MM.1S (cell line): ENCODE results near the gene ZNF451.

ENCODE experiments used
- DNase-seq: peaks from one replicate; pipeline ENCODE4 v3.0.0-alpha.2; 2015
- H2AFZ ChIP-seq: fragments of 300-600 bp; sonication (generic); 2 replicates; pipeline ENCODE4 v1.6.0; 2016; ENCODE audit warnings: antibody characterized with exemption, low read length
- H3F3A ChIP-seq: fragments of 300-600 bp; sonication (generic); 2 replicates; pipeline ENCODE4 v1.6.1; 2016; ENCODE audit warnings: mild to moderate bottlenecking, antibody characterized with exemption, low read length, moderate library complexity, mixed read lengths; ENCODE audit not compliant: insufficient read depth
- H3K27ac ChIP-seq: fragments of 300-600 bp; sonication (generic); 2 replicates; pipeline ENCODE4 v1.5.1; 2016; ENCODE audit warnings: mild to moderate bottlenecking, low read length
- H3K27me3 ChIP-seq: fragments of 300-600 bp; sonication (generic); replicated peaks from 2 replicates; pipeline ENCODE4 v1.6.0; 2016; ENCODE audit warnings: low read length; ENCODE audit not compliant: insufficient read depth
- H3K36me3 ChIP-seq: fragments of 300-600 bp; sonication (generic); replicated peaks from 2 replicates; pipeline ENCODE4 v1.6.1; 2016; ENCODE audit warnings: mild to moderate bottlenecking, low read length, mixed read lengths; ENCODE audit not compliant: insufficient read depth
- H3K4me1 ChIP-seq: fragments of 300-600 bp; sonication (generic); 2 replicates; pipeline ENCODE4 v1.6.1; 2016; ENCODE audit warnings: low read length, mixed read lengths
- H3K4me2 ChIP-seq: fragments of 300-600 bp; sonication (generic); 2 replicates; pipeline ENCODE4 v1.6.0; 2016; ENCODE audit warnings: low read depth, low read length
- H3K4me3 ChIP-seq: fragments of 300-600 bp; sonication (generic); 2 replicates; pipeline ENCODE4 v1.5.1; 2016; ENCODE audit warnings: low read length, mixed read lengths
- H3K79me2 ChIP-seq: fragments of 300-600 bp; sonication (generic); 2 replicates; pipeline ENCODE4 v1.6.1; 2016; ENCODE audit warnings: mixed run types, low read length, mixed read lengths
- H3K9ac ChIP-seq: fragments of 300-600 bp; sonication (generic); 2 replicates; pipeline ENCODE4 v1.6.1; 2016; ENCODE audit warnings: low read length, mixed read lengths
- H3K9me2 ChIP-seq: fragments of 300-600 bp; sonication (generic); replicated peaks from 2 replicates; pipeline ENCODE4 v1.6.1; 2016; ENCODE audit warnings: mild to moderate bottlenecking, low read length, mixed read lengths; ENCODE audit not compliant: insufficient read depth
- H3K9me3 ChIP-seq: fragments of 300-600 bp; sonication (generic); replicated peaks from 2 replicates; pipeline ENCODE4 v1.6.1; 2016; ENCODE audit warnings: mild to moderate bottlenecking, low read length, mixed read lengths; ENCODE audit not compliant: insufficient read depth
- H4K20me1 ChIP-seq: fragments of 300-600 bp; sonication (generic); 2 replicates; pipeline ENCODE4 v1.6.1; 2016; ENCODE audit warnings: mild to moderate bottlenecking, low read length, moderate library complexity, mixed read lengths; ENCODE audit not compliant: insufficient read depth
- CTCF ChIP-seq: fragments of 300-600 bp; sonication (generic); IDR thresholded peaks from 2 replicates; pipeline ENCODE4 v1.5.1; 2016; ENCODE audit warnings: antibody characterized with exemption, low read length, mixed read lengths
- EZH2 ChIP-seq: fragments of 300-600 bp; sonication (generic); optimal IDR thresholded peaks from 2 replicates; pipeline ENCODE3; 2017; ENCODE audit warnings: low read depth, mild to moderate bottlenecking, antibody characterized with exemption, low read length, mixed read lengths
- EZH2phosphoT487 ChIP-seq: fragments of 300-600 bp; sonication (generic); IDR thresholded peaks from 2 replicates; pipeline ENCODE4 v1.6.1; 2018; ENCODE audit warnings: antibody characterized with exemption, low read length

ZNF451 gene

DNA sequence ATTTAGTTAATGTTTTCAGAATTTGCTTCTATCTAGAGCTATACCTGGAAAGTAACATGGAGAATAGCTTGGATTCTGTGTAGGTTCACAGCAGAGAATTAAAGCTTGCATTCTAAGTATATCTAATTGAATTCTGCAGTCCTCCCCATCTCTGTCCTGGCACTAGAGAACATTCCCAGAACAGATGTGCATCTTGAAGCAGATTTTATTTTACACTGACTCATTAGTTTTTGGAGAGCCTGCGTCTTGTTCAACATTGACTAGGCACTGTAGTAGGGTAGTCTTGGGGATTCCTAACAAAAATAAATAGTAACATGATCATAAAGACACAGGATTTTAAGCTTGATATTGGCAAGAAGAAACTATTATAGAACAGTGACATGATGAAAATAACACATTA lies 45.9 kb downstream of the ZNF451 start:
- Histone ChIP-seq H3K9ac (no peak overlapping the region), H3K36me3 (0 out of 2 replicates have a peak, but pooled peaks cover 7% of the 10 kb centered on the region), H4K20me1 (no peaks in the 10 kb centered on the region)

DNA sequence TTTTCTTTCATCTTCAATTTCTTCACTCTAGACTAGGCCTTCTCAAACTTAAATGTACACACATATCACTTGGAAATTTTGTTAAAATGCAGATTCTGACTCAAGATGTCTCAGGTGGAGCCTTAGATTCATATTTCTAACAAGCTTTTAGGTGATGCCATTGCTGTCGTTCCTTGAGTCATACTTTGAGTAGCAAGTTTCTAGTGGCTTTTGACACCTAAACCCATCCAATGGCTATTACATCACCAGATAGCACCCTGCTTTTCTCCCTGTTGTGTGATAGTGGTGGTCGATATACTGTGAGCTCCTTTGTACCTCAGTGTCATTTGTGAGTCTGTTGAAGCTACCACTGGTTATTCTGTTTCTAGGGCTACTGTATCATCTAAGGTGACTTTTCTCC lies 47.4 kb downstream of the ZNF451 start:
- no peaks in the 10 kb centered on the region for H3K9me2 ChIP-seq
- H3K4me2 ChIP-seq: no peak overlapping the region
- no peak for TF ChIP-seq EZH2phosphoT487
- no peak for TF ChIP-seq EZH2
- TF ChIP-seq CTCF: no peak
- no peaks in the 10 kb centered on the region for H3K4me1 ChIP-seq
- H3K36me3 ChIP-seq: 0 out of 2 replicates have a peak, but pooled peaks cover 7% of the 10 kb centered on the region
- H3K79me2 ChIP-seq: no peaks in the 10 kb centered on the region
- no peaks in the 10 kb centered on the region for H4K20me1 ChIP-seq
- no peak overlapping the region for H3K27ac ChIP-seq
- H3K9ac ChIP-seq: no peak overlapping the region
- H3K27me3 ChIP-seq: no peaks in the 10 kb centered on the region
- DNase-seq: no peak
- no peaks in the 10 kb centered on the region for H3F3A ChIP-seq
- H3K4me3 ChIP-seq: no peak overlapping the region
- H2AFZ ChIP-seq: no peak overlapping the region
- no peaks in the 10 kb centered on the region for H3K9me3 ChIP-seq

More for the DNA sequence above, 45.9 kb downstream of the ZNF451 start:
- Histone ChIP-seq H3K4me3 (no peak overlapping the region), H3F3A (no peaks in the 10 kb centered on the region), H3K27me3 (no peaks in the 10 kb centered on the region), H3K27ac (no peak overlapping the region), H3K4me1 (no peaks in the 10 kb centered on the region), H2AFZ (no peak overlapping the region), H3K9me3 (no peaks in the 10 kb centered on the region), H3K79me2 (no peaks in the 10 kb centered on the region), H3K4me2 (no peak overlapping the region), H3K9me2 (no peaks in the 10 kb centered on the region)
- TF ChIP-seq EZH2phosphoT487: no peak
- TF ChIP-seq CTCF: no peak
- TF ChIP-seq EZH2: no peak
- no peak for DNase-seq

- no peak overlapping the region for H3K9ac ChIP-seq
- no peak overlapping the region for H3K4me3 ChIP-seq
- H3K4me2 ChIP-seq: no peak overlapping the region
- no peaks in the 10 kb centered on the region for H3K27me3 ChIP-seq
- H3K9me3 ChIP-seq: no peaks in the 10 kb centered on the region
- no peaks in the 10 kb centered on the region for H3K4me1 ChIP-seq
- peaks cover 5% of the 10 kb centered on the region; the same call in 1 of the 2 replicates for H3K36me3 ChIP-seq
- DNase-seq: no peak
- H3K79me2 ChIP-seq: no peaks in the 10 kb centered on the region
- no peaks in the 10 kb centered on the region for H4K20me1 ChIP-seq
- no peak for TF ChIP-seq EZH2
- no peak for TF ChIP-seq EZH2phosphoT487
- no peak for TF ChIP-seq CTCF
- no peak overlapping the region for H3K27ac ChIP-seq
- no peak overlapping the region for H2AFZ ChIP-seq
- no peaks in the 10 kb centered on the region for H3F3A ChIP-seq
- H3K9me2 ChIP-seq: no peaks in the 10 kb centered on the region
Measured at GRCh38 chr6:57138026-57138425, 48.0 kb downstream of the ZNF451 start.
